NOMO-1 treated with DMSO at 0.1 percent for 48 hours (cell line): ENCODE measurements around the gene ZSCAN1.
"Not testable (repeated sequence)": the region's sequence is repeated elsewhere in the genome, so short reads cannot be mapped to it uniquely, and the experiment has no call there.

ENCODE experiments used
- DNase-seq: peaks from one replicate; lab custom pipeline; 2025; ENCODE audit not compliant: unreplicated experiment; lab: John Stamatoyannopoulos, UW

Gene ZSCAN1, protein sequence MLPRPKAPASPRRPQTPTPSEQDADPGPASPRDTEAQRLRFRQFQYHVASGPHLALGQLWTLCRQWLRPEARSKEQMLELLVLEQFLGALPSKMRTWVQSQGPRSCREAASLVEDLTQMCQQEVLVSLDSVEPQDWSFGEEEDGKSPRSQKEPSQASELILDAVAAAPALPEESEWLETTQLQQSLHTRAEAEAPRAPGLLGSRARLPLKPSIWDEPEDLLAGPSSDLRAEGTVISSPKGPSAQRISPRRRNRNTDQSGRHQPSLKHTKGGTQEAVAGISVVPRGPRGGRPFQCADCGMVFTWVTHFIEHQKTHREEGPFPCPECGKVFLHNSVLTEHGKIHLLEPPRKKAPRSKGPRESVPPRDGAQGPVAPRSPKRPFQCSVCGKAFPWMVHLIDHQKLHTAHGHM

DNA sequence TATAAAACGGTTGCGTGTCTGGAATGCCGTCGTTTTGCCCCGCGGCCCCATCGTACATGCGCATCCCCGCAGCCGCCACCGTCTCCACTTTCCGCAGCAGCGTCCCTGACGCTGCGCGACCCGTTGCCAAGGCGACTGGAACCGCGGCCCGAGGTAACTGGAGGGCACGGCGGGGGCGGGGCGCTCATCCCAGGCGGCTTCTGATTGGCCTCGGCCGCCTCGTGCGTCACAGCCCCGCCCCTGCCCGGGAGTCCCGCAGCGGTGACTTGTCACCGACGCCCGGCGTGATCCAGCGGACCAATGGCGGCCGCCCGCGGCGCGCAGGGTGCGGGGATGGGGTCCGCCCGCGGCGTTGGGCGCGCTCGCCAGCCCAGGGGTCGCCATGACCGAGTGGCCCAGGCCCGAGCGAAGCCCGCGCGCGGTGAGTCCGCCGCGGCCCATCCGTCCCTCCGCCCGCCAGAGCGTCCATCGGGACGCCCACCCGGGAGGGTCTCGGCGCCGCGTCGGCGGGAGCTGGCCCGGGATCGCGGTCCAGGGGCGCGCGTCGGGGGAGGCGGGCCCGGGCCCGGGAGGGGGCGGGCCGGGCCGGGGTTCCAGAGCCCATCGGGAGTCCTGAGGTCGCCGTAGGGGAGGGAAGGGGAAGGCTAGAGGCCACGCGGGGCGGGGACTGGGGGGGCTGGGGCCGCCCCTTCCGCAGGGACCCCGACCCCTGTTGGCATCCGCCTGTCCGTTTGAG is at the start of gene ZSCAN1:
Gene ZSCAN1, plus strand, starts transcription at position 285 of the 736 bp plus-strand sequence. CDS start 3,812 bp downstream, outside the sequence.
- DNase-seq = no peak

DNA sequence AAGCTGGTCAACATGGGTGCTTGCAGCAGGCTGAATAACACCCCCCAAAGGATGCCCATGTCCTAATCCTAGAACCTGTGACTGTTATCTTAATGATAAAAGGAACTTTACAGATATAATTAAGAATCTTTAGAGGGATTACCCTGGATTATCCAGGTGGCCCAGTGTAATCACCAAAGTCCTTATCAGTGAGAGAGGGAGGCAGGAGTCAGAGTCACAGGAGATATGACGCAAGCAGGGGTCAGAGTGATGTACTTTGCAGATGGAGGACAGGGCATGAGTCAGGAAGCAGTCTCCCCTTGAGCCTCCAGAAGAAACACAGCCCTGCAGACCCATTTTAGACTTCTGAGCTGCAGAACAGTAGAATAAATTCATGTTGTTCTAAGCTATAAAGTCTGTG is 41.0 kb upstream of the ZSCAN1 start:
- DNase-seq = no peak

DNA sequence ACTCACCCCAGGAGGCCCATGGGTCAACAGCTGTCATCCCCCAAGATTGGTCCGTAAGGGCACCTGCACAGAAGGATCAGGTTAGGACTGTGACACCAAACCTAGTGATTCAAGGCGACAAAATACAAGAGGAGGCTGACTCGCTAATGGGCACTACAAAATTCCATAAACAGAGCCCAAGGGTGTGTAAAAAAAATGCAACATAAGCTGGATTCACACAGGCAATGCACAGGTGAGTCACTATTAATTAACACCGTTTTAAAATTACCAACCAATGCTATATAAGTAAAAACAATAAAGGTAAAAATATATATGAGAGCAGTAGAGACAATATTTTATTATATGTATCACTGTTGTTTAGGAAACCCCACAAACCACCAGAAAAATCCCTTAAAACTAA is 33.1 kb upstream of the ZSCAN1 start:
- no peak for DNase-seq

DNA sequence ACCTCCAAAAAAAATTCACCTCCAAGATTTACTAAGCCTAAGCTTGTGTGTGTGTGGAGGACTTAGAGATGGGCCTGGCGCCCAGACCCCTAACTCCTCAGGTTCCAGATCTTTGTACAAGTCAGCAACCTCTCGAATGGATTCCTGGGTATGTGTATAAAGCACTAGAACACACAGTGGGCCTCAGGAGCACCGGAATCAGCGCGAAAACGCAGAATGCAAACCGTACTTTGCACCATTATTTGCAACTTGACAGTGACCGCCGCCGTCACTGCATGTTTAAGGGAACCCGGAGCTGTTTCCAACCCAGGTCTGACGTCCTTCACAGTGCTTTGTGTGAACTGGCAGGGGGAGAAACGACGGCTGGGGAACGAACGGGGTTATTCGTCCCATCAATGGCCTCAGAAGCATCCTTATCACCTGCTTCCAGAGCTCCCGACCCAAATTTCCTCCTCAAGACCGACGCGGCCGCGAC is 31.9 kb upstream of the ZSCAN1 start:
- DNase-seq = no peak

DNA sequence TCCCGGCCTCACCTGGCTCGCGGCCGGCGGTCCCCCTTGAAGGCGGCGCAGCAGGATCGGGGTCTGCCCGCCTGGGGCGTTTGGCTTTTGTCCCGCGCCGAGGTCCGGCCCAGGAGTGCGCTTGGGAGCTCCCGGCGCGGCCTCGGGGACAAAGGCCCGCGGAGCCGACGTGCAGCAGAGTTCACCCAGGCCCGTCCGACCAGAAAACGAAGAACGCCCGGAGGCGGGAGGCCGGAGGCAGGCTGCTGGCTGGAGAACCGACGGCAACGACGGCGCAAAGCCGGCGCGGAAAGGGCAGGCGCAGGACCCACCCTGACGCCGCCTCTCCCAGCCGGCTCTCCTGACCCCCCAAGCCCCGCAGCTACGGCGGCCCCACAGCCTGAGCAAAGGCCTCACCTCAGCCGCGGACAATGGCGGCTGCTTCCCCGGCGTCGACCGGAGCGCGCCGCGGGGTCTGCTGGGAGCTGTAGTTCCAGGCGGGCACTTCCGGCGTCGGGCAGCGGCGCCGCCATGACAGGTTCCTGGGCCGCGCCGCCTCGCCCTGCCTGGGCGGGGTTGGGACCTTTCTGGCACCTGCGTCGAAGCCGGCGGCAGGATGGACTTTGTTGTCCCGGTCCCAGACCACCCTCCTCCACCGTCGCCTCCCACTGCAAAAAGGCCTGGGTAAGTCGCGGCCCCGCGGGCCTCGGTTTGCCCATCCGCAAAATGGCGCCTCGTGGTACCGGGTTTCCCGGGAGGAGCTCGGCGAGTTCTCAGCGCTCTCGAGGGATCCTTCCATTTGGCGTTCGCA is 31.2 kb upstream of the ZSCAN1 start, which contains the start of gene ZNF606:
Gene ZNF606, minus strand, starts transcription at position 437 of the 790 bp plus-strand sequence. CDS start 1,501 bp downstream, outside the sequence.
- DNase-seq = peak; percentile 81

DNA sequence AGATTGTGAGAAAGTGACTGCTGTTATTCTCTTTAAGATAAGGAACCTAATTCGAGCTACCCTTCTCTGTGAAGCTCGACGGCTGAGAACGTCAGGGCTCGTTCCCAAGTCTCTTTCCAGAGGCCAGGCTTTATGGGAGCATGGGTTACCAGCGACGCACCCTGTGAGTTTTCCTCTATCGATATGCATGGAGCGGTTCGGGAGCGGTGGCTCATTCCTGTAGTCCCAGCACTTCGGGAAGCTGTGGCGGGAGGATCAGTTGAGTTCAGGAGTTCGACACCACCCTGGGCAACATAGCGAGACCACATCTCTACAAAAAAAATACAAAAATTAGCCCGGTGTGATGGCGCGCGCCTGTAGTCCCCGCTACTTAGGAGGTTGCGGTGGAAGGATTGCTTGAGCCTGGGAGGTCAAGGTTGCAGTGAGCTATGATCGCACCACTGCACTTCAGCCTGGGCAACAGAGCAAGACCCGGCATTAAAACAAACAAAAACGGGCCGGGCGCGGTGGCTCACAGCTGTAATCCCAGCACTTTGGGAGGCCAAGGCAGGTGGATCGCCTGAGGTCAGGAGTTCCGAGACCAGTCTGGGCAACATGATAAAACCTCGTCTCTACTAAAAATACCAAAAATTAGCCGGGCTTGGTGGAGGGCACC is 30.5 kb upstream of the ZSCAN1 start:
- DNase-seq = no peak

DNA sequence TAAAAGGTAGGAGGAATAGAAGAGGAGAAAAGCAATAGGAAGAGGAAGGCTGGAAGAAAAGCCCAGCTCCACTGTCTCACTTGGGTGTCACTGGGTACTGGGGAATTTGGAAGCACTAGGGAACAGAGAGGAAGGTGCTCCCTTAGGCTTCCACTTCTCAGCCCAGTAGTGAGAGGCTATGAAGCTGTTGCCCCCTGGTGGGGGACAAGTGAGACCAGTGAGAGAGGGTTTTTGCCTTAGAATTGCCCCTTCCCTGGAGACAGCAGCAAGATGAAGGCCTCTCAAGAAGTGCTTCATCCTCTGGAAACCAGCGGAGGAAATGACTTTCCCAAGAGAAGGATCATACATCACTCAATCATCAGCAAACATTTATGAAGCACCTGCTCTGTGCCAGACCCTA is 26.5 kb upstream of the ZSCAN1 start:
- no peak for DNase-seq

DNA sequence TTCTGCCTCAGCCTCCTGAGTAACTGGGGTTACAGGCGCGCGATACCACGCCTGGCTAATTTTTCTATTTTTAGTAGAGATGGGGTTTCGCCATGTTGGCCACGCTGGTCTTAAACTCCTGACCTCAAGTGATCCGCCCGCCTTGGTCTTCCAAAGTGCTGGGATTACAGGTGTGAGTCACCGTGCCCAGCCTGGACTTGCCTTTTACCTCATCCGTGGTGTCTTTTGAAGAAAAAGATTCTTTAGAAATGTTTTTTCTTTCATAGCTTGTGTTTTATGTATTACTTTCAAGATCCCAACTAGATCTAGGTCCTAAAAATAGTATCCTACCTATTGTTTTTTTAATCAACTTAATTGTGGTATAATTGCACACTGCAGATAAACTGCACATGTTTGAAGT is 24.9 kb upstream of the ZSCAN1 start:
- not testable (repeated sequence) for DNase-seq

DNA sequence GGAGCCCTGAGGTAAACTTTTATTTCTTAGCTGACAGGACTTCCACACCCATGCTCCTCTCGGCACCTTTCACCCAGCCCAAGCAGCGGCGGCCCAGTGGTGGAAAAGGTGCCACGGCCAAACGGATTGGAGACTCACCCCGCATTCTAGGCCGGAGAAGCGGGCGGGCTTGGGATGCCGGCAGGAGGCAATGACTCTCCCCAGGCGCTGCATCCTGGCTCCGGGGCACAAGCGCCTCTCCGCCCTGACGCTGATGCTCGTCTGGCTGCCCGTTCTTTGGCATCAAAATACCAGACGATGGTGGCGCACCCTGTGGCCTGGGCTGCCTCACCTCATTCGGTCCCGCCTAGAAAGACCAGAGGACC is 24.5 kb upstream of the ZSCAN1 start:
- DNase-seq = no peak

DNA sequence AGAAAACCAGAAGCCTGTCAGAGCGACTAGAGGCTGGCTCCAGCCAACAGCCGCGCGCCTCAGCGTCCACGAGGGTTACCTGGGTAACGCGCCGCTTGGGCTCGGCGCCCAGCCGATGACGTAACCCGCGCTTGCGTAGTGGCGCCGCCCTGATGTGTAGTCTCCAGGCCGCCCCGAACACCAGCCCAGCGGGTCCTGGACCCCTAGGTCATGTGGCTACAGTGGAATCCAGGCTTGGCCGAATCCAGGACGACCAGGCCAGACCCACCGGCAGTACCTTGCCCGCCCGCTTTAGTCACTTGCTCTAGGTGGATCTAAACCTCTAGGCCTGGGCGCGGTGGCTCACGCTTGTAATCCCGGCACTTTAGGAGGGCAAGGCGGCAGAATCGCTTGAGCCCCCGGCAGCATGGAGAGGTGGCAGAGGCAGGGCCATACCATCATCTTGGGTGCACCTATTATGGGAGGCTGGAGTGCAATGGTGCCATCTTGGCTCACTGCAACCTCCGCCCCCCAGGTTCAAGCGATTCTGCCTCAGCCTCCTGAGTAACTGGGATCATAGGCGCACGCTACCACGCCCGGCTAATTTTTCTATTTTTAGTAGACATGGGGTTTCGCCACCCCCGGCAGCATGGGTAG is 24.0 kb upstream of the ZSCAN1 start:
- DNase-seq = no peak

DNA sequence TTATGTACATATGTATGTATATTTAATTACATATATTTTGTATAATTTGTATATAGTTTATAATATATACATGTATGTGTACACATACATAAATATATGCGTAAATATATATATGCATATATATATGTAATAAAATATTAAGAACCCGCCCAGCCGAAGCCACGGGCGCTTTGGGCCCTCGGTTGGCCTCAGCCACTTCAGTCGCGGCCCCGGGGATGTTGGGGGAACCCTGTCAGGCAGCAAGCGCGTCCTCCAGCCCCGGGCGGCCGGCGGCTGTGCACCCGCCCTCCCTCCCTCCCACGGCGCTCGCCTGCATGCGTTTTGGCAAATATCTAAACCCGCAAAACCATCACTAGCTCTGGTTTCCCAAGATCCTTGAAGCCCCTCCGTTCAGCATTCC is 23.3 kb upstream of the ZSCAN1 start:
- no peak for DNase-seq

DNA sequence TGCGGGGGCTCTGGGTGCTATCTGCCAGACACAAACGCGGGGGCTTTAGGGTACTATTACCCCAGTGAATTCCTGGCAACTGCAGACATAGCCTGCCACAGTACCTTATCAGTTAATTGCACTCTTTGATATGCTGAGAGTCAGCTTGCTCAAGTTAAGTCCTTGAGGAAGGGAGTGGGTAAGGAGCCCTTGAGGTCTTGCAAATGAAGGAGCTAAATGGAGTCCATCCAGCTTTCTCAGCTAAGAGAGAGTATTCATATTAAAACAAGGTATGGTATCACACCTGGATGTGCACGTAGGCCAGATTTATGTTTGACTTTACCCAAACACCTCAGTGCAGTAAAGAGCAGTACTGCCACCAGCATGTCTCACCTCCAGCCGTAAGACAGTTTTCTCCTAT is 19.7 kb upstream of the ZSCAN1 start:
- no peak for DNase-seq

DNA sequence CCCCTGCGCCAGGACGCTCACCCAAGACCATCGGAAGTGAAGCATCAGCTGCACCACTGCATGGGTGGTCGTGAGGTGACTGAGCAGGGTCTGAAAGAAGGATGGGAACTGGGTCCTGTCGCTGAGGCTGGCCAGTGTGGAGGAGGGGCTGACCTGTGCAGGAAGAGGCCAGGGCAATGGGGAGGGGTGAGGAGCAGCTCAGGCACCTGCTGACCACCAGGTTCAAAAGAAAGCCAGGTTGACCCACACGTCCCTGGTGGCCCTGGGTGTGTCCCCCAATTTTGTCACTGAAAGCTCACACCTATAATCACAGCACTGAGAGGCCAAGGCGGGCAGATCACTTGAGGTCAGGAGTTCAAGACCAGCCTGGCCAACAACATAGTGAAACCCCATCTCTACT is 13.7 kb upstream of the ZSCAN1 start:
- no peak for DNase-seq

DNA sequence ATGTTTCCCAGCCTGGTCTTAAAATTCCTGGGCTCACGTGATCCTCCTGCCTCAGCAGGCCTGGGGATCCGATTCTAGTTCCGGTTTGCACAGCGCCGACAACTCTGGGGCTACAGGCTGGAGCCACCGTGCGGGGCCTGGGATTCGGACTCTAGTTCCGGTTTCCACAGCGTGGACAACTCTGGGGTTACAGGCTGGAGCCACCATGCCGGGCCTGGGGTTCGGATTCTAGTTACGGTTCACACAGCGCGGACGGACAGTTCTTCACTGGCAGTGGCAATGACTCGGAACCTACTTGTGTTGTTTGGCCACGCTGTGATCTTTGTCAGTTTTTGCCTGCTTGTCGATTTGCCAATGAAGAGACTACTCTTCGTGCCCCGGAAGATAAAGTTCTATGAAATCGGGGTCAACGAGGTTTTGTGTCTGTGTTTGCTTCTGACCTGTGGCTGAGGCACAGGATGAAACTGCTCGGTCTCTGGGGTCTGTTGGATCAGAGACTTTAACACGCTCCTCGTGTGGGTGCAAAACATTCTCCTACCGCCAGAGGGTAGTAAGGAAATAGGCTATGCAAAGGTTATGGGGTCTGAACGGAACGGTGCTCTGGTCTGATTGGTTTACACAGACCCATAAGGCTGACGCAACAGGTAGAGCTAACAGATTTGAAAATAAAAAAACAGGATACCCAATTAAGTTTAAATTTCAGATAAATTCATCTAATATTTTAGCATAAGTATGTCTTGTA is 12.1 kb upstream of the ZSCAN1 start:
- no peak for DNase-seq

DNA sequence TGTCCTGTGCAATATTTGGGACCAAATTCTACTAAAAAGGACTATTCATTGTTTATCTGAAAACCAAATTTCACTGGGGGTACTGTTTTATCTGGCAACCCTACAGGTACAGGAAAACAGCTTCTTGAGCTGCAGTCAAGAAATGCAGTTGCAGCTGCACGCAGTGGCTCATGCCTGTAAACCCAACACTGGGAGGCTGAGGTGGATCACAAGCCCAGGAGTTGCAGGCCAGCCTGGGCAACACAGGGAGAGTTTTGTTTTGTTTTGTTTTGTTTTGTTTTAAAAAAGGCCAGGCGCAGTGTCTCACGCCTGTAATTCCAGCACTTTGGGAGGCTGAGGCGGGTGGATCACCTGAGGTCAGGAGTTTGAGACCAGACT is 11.6 kb upstream of the ZSCAN1 start:
- no peak for DNase-seq

DNA sequence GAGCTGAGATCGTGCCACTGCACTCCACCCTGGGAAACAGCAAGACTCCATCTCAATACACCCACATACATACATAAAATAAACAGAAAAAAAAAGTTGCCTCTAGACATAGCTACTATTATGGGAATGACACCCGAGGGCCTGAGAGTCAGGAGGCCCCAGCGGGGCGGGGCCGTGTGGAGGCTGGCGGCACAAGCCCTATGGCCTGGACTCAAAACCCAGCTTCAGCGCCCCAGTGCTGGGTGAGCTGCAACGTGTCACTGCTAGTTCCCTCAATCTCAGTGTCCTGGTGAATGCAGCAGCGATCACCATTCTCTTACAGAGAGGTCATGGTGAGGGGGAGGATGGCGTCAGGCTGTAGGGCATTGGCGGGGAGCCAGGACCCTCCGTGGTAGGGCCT is 9.2 kb upstream of the ZSCAN1 start:
- no peak for DNase-seq

DNA sequence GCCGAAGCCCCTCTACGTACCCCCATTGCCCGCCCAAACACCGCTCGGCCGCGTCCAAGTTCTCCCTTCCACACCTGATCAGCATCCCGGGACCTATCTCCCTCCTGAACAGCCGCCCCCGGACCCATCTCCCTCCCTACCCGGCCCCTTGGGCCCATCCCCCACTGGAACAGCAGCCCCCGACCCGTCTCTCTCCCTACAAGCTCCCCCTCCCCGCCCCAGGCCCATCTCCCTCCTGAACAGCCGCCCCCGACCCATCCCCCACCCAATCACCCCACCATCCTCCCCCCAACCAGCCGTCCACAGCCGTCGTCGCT is 610 bp downstream of the ZSCAN1 start:
- no peak for DNase-seq

DNA sequence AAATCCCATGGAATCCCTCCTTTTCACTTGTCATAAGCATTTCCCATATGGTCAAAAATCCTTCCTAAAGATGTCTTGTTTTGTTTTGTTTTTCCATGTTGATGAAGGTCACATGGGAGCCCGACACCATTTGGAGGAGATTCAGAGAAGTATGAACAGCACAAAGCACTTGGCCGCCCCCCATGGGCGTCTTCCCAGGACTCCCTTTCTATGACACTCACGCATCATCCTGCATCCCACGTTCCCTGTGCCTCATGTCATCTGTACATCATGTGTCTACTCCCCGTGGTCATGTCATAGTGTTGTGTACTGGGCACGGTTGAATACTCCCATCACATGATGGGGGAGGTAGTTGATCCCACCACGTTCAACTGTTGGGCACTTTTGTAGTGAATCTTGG is 2.0 kb downstream of the ZSCAN1 start:
- DNase-seq = no peak

DNA sequence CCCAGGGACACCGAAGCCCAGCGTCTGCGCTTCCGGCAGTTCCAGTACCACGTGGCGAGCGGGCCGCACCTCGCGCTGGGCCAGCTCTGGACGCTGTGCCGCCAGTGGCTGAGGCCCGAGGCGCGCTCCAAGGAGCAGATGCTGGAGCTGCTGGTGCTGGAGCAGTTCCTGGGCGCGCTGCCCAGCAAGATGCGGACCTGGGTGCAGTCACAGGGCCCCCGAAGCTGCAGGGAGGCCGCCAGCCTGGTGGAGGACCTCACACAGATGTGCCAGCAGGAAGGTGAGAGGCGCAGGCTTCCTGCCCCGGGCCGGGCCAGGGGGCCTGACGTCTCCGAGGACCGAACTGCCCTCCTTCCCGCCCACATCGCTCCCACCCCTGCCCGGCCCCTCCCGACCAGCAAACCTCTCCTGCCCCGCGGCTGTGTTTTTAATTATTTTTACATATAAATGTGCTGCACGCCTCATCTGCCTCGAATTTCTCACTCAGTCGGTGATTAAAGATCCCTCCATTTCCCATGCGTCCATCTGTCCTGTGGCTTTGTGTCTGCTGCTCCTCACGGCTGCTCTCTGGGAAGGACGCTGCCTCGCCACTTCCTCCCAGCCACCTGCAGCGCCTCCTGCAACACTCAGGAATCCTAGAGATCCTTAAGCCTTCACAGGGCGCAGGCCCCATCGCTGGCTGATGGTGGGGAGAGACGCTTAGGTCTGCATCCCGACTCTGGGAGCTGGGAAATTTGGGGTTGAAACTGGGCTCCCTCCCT is 4.3 kb downstream of the ZSCAN1 start:
- no peak for DNase-seq
